ENCODE data around the gene ABCA10. TPM values are rescaled to one million over a fixed set of nuclear protein-coding genes. Genes with fewer than 3 reads are reported as not detected.
A peak's percentile ranks its signal among the peaks of the same experiment; 100 is the strongest.

The ABCA10 gene
- total RNA-seq, 1 donor from 2014 or later = 0.50 TPM

DNA sequence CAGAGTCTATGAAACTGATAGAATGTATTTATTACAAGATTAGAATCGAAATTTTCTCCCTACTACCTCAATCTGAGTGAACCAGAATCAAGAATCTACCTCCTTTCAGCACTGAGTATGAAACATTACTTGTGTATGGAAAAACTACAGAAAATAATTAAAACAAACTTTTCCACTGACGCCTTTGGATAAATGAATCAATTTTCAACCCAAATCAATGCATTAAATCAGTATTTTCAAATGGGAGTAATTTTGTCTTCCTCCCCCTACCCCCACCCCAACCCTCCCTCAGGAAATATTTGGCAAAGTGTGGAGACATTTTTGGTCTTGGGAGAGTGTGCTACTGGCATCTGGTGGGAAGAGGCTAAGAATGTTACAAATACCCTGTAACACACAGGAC lies 7.8 kb upstream of the ABCA10 start:
- Mint-ChIP-seq H3K4me1 (ENCODE audit: low read depth) (peaks cover 2% of the 10 kb centered on the region), H3K27ac (ENCODE audit: unreplicated experiment) (no peak overlapping the region), H3K36me3 (ENCODE audit: low read depth) (no peaks in the 10 kb centered on the region), H3K9me3 (ENCODE audit: low read depth) (peaks cover 8% of the 10 kb centered on the region), H3K4me3 (ENCODE audit: unreplicated experiment) (no peak overlapping the region), H3K27me3 (ENCODE audit: low read depth) (no peaks in the 10 kb centered on the region)
- TF ChIP-seq CTCF (IDR thresholded peaks at IDR 0.05) = no peak
- DNase-seq (ENCODE audit: low spot score) = no peak

GRCh38 chr17:69235338-69236058 lies 6.9 kb upstream of the ABCA10 start:
- H3K27ac Mint-ChIP-seq (ENCODE audit: unreplicated experiment) = no peak overlapping the region
- peaks cover 2% of the 10 kb centered on the region for H3K4me1 Mint-ChIP-seq (ENCODE audit: low read depth)
- no peaks in the 10 kb centered on the region for H3K36me3 Mint-ChIP-seq (ENCODE audit: low read depth)
- H3K27me3 Mint-ChIP-seq (ENCODE audit: low read depth) = no peaks in the 10 kb centered on the region
- DNase-seq (ENCODE audit: low spot score) = no peak
- H3K4me3 Mint-ChIP-seq (ENCODE audit: unreplicated experiment) = no peak overlapping the region
- TF ChIP-seq CTCF (IDR thresholded peaks at IDR 0.05) = peak; percentile 93
- H3K9me3 Mint-ChIP-seq (ENCODE audit: low read depth) = peaks cover 14% of the 10 kb centered on the region

DNA sequence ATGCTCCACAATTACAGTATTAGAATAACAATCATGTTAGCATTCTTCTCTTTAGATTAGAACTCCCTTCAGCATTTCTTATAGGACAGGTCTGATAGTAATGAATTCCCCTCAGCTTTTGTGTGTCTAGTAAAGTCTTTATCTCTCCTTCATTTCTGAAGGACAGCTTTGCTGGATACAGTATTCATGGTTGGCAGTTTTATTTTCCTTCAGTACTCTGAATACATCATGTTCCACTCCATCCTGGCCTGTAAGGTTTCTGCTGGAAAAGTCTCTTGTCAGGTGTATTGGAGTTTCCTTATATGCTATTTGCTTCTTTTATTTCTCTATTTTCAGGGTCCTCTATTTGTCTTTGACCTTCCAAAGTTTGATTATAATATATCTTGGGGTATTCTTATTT lies 4.0 kb upstream of the ABCA10 start:
- Mint-ChIP-seq H3K36me3 (ENCODE audit: low read depth) (no peaks in the 10 kb centered on the region), H3K4me3 (ENCODE audit: unreplicated experiment) (no peak overlapping the region), H3K9me3 (ENCODE audit: low read depth) (peaks cover 14% of the 10 kb centered on the region), H3K27ac (ENCODE audit: unreplicated experiment) (no peak overlapping the region), H3K27me3 (ENCODE audit: low read depth) (no peaks in the 10 kb centered on the region), H3K4me1 (ENCODE audit: low read depth) (peaks cover 2% of the 10 kb centered on the region)
- TF ChIP-seq CTCF (IDR thresholded peaks at IDR 0.05) = no peak
- DNase-seq (ENCODE audit: low spot score) = no peak

- H3K4me3 Mint-ChIP-seq (ENCODE audit: unreplicated experiment) = no peak overlapping the region
- H3K36me3 Mint-ChIP-seq (ENCODE audit: low read depth) = no peaks in the 10 kb centered on the region
- no peak for TF ChIP-seq CTCF (IDR thresholded peaks at IDR 0.05)
- no peak overlapping the region for H3K27ac Mint-ChIP-seq (ENCODE audit: unreplicated experiment)
- H3K27me3 Mint-ChIP-seq (ENCODE audit: low read depth) = no peaks in the 10 kb centered on the region
- H3K4me1 Mint-ChIP-seq (ENCODE audit: low read depth) = peaks cover 2% of the 10 kb centered on the region
- peaks cover 14% of the 10 kb centered on the region for H3K9me3 Mint-ChIP-seq (ENCODE audit: low read depth)
- no peak for DNase-seq (ENCODE audit: low spot score)
Observed at GRCh38 chr17:69231521-69231920, 2.9 kb upstream of the ABCA10 start.

- no peak for TF ChIP-seq CTCF (IDR thresholded peaks at IDR 0.05)
- H3K27me3 Mint-ChIP-seq (ENCODE audit: low read depth) = no peaks in the 10 kb centered on the region
- no peak overlapping the region for H3K4me3 Mint-ChIP-seq (ENCODE audit: unreplicated experiment)
- no peaks in the 10 kb centered on the region for H3K36me3 Mint-ChIP-seq (ENCODE audit: low read depth)
- H3K27ac Mint-ChIP-seq (ENCODE audit: unreplicated experiment) = no peak overlapping the region
- H3K9me3 Mint-ChIP-seq (ENCODE audit: low read depth) = peaks cover 14% of the 10 kb centered on the region
- DNase-seq (ENCODE audit: low spot score) = no peak
- peaks cover 2% of the 10 kb centered on the region for H3K4me1 Mint-ChIP-seq (ENCODE audit: low read depth)
Observed at GRCh38 chr17:69230939-69231338, 2.3 kb upstream of the ABCA10 start.

All from chondrocyte (in vitro differentiated cells).